ENCODE measurements around the gene MUL1.
"Not testable (repeated sequence)": the region's sequence is repeated elsewhere in the genome, so short reads cannot be mapped to it uniquely, and the experiment has no call there.

Gene MUL1

GRCh38 chr1:20507564-20508410 is at the start of gene MUL1:
Gene MUL1 (minus strand): TSS chr1:20508151. CDS start chr1:20508024, 127 bp downstream.
- peak; percentile 93 to 95 (median 95) for DNase-seq (ENCODE audit: low read depth in 3 of 3)

GRCh38 chr1:20555758-20556120 is 47.8 kb upstream of the MUL1 start:
- no peak for DNase-seq (ENCODE audit: low read depth in 3 of 3)

GRCh38 chr1:20555025-20555757 is 47.2 kb upstream of the MUL1 start:
- DNase-seq (ENCODE audit: low read depth in 3 of 3), result no peak

- DNase-seq (ENCODE audit: low read depth in 3 of 3), result no peak
Measured at GRCh38 chr1:20552728-20553445, 44.9 kb upstream of the MUL1 start.

- DNase-seq (ENCODE audit: low read depth in 3 of 3), result peak in 1 of 3 experiments; percentile 18
Measured at GRCh38 chr1:20551945-20552727, 44.2 kb upstream of the MUL1 start, which contains the start of gene FAM43B. Gene FAM43B (plus strand): TSS chr1:20552573. CDS start chr1:20552974, 401 bp downstream.

GRCh38 chr1:20551161-20551560 is 43.2 kb upstream of the MUL1 start:
- DNase-seq (ENCODE audit: low read depth in 3 of 3), result no peak

- no peak for DNase-seq (ENCODE audit: low read depth in 3 of 3)
Measured at GRCh38 chr1:20546637-20547036, 38.7 kb upstream of the MUL1 start.

GRCh38 chr1:20540281-20540680 is 32.3 kb upstream of the MUL1 start:
- no peak for DNase-seq (ENCODE audit: low read depth in 3 of 3)

GRCh38 chr1:20538760-20539551 is 31.0 kb upstream of the MUL1 start:
- no peak for DNase-seq (ENCODE audit: low read depth in 3 of 3)

- DNase-seq (ENCODE audit: low read depth in 3 of 3), result no peak
Measured at GRCh38 chr1:20538227-20538626, 30.3 kb upstream of the MUL1 start.

GRCh38 chr1:20534659-20535417 is 26.9 kb upstream of the MUL1 start:
- no peak for DNase-seq (ENCODE audit: low read depth in 3 of 3)

GRCh38 chr1:20533635-20534034 is 25.7 kb upstream of the MUL1 start:
- no peak for DNase-seq (ENCODE audit: low read depth in 3 of 3)

GRCh38 chr1:20530901-20531300 is 22.9 kb upstream of the MUL1 start:
- DNase-seq (ENCODE audit: low read depth in 3 of 3), result no peak

GRCh38 chr1:20530306-20530705 is 22.4 kb upstream of the MUL1 start:
- DNase-seq (ENCODE audit: low read depth in 3 of 3), result no peak

- no peak for DNase-seq (ENCODE audit: low read depth in 3 of 3)
Measured at GRCh38 chr1:20528221-20528620, 20.3 kb upstream of the MUL1 start.

- no peak for DNase-seq (ENCODE audit: low read depth in 3 of 3)
Measured at GRCh38 chr1:20526267-20526666, 18.3 kb upstream of the MUL1 start.

GRCh38 chr1:20521960-20522861 is 14.3 kb upstream of the MUL1 start:
- peak; percentile 37 to 59 (median 48) for DNase-seq (ENCODE audit: low read depth in 3 of 3)

GRCh38 chr1:20519609-20520262 is 11.8 kb upstream of the MUL1 start:
- DNase-seq (ENCODE audit: low read depth in 3 of 3), result not testable (repeated sequence)

All from stimulated activated CD4-positive, alpha-beta T cell treated with anti-CD3 and anti-CD28 coated beads, TNF-alpha, amount 100 ng/mL, for 24 hours (primary cell).